Thoracic aorta (tissue), 2 donors: Measurements from ENCODE around the gene PREB. TPM values are rescaled to one million over a fixed set of nuclear protein-coding genes. Genes with fewer than 3 reads are reported as not detected.

Experiments used
- ATAC-seq: fragments of 150-250 bp; one replicate; pipeline ENCODE4 v1.8.0; 2017; ENCODE audit warnings: low read depth; ENCODE audit not compliant: insufficient number of reproducible peaks, low FRiP score
- DNase-seq: peaks from one replicate; pipeline ENCODE4 v3.0.0-alpha.2; 2020; ENCODE audit warnings: low spot score
- H3K27ac ChIP-seq, 2 donors: fragments of 200-600 bp; sonication (generic); 1 replicate in 1 of 2; 2 replicates in 1 of 2; pipeline ENCODE4 v1.5.1; 2016; ENCODE audit warnings: mild to moderate bottlenecking in 2 of 2, moderate library complexity in 2 of 2
- H3K27me3 ChIP-seq: fragments of 200-600 bp; sonication (generic); replicated peaks from 2 replicates; pipeline ENCODE4 v1.6.0; 2016; ENCODE audit warnings: mild to moderate bottlenecking; ENCODE audit not compliant: insufficient read depth
- H3K36me3 ChIP-seq: fragments of 200-600 bp; sonication (generic); one replicate; pipeline ENCODE4 v1.5.1; 2016
- H3K4me1 ChIP-seq, 2 donors: fragments of 200-600 bp; sonication (generic); 1 replicate in 1 of 2; 2 replicates in 1 of 2; pipeline versions ENCODE4 v1.5.1 to v1.6.0; 2016; ENCODE audit warnings: low read depth in 2 of 2, mild to moderate bottlenecking in 1 of 2; ENCODE audit not compliant: control insufficient read depth in 1 of 2
- H3K4me3 ChIP-seq: fragments of 200-600 bp; sonication (generic); 2 replicates; pipeline ENCODE4 v1.5.1; 2016; ENCODE audit warnings: mild to moderate bottlenecking
- H3K9me3 ChIP-seq: fragments of 200-600 bp; sonication (generic); 2 replicates; pipeline ENCODE4 v1.5.1; 2016
- CTCF ChIP-seq: fragments of 200-600 bp; sonication (generic); IDR thresholded peaks from one replicate; pipeline ENCODE4 v1.5.1; 2019; ENCODE audit warnings: antibody characterized with exemption
- total RNA-seq, 2 donors: library from RNA; depleted of rRNA; stranded (reverse); fragments of >200 nt; gene quantifications; one replicate each; pipeline versions ENCODE4 v1.1.0 to v1.2.3, GENCODE V29; 2016

Gene PREB
- total RNA-seq, 2 donors from 2014 or later = 64.3 to 92.3 TPM

DNA sequence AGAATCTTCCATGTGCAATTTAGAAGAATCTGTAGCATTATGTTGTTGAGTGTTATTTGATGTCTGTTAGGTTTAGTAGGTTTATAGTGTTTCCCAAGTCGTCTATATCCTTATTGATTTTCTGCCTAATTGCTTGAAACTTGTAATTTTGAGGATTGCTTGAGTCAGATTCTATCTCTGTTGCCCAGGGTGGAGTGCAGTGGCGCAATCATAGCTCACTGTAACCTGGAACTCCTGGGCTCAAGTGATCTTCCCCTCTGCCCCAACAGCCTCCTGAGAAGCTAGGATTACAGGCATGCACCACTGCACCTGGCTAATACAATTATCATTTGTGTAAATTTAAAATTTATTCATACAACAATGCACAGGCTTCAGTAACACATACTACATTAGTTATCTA is 11.2 kb upstream of the PREB start:
- Histone ChIP-seq H3K4me3 (no peak overlapping the region), H3K36me3 (no peaks in the 10 kb centered on the region), H3K27ac (no peak overlapping the region), H3K27me3 (no peaks in the 10 kb centered on the region), H3K9me3 (no peaks in the 10 kb centered on the region), H3K4me1 (no peaks in the 10 kb centered on the region)
- DNase-seq = no peak
- TF ChIP-seq CTCF = no peak
- no peak for ATAC-seq

GRCh38 chr2:27143285-27143684 is 8.8 kb upstream of the PREB start:
- no peak for ATAC-seq
- Histone ChIP-seq H3K4me3 (no peak overlapping the region), H3K27ac (no peak overlapping the region), H3K36me3 (no peaks in the 10 kb centered on the region), H3K9me3 (no peaks in the 10 kb centered on the region), H3K27me3 (no peaks in the 10 kb centered on the region), H3K4me1 (no peaks in the 10 kb centered on the region)
- no peak for TF ChIP-seq CTCF
- no peak for DNase-seq

DNA sequence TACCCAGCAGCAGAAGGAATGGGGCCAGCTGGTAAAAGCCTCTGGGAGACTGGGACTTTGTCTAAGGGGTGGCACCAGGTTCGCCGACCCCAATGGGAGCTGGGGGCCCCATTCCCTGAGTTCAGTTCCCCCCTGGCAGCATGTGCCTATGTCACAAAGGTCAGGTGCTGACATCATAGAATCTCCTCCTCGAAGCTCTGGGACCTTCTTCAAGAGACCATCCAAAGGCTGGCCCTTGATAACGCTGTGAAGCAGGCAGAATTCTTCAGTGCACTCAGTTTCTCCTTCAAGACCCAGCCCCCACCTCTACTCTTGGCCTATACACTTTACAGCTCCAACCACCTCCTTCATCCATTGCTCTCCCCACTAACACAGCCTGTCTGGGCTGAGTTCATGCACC is 4.9 kb upstream of the PREB start, which contains the start of gene PRR30:
Gene PRR30 (minus strand): TSS at position 101 of the 400 bp plus-strand sequence. CDS start 1,081 bp downstream, outside the sequence.
- Histone ChIP-seq H3K9me3 (no peaks in the 10 kb centered on the region), H3K4me3 (no peak within 1 kb of the TSS), H3K27me3 (no peaks in the 10 kb centered on the region), H3K4me1 (no peaks in the 10 kb centered on the region), H3K36me3 (no peaks in the 10 kb centered on the region), H3K27ac (no peak within 1 kb of the TSS)
- ATAC-seq (no peak), DNase-seq (no peak)
- TF ChIP-seq CTCF = no peak

DNA sequence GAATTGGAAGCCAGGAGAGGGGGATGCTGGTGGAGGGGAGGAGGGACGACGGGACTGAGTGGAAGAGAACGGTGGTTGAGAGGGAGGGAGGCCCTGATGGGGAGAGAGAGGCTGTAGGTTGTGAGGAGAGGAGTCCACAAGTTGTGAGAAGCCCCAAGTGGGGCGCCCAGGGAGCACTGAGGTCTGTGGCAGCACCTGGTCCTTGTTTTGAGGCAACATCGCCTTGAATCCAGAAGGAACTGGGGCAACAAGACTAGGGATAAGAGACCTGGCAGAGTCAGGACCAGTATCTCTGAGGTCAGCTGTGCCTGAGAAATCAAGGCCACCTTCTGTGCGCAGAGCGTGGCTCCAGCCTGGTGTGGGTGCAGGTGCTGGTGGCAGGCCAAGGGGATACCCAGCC is 3.7 kb upstream of the PREB start:
- H3K27me3 ChIP-seq = no peaks in the 10 kb centered on the region
- no peak overlapping the region for H3K4me3 ChIP-seq
- H3K27ac ChIP-seq = no peak overlapping the region
- H3K36me3 ChIP-seq = no peaks in the 10 kb centered on the region
- ATAC-seq (no peak), DNase-seq (no peak)
- H3K9me3 ChIP-seq = no peaks in the 10 kb centered on the region
- H3K4me1 ChIP-seq = peaks cover 5 to 8% of the 10 kb centered on the region in 2 donors
- TF ChIP-seq CTCF = no peak

DNA sequence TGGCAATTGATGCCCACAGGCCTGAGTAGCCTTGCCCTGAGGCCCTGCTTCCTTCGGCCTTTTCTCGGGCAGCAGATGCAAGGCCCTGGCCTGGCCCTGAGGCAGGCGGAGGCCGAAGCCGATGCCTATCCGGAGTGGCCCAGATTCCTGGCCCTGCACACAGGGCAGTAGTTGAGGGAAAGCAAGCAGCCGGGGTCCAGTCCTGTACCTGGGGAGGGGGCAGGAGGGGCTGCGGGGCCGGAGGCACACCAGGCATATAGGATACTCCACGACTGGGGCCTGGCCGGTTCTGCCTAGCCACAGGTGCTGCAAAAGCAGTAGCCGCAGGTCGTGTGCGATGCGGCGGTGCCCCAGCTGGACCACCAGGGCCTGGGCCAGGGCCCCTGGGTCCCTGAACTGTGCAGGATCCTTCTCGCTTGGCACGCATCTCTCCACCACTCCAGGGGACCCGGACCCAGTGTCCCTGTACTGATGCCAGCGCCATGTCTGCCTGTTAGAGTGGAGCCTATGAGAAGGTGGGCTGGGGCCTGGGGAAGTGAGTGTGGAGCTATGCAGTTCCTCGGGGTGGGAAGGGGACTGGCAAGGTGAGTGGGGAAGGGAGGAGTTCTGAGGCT is 3.0 kb upstream of the PREB start:
- H3K9me3 ChIP-seq = no peaks in the 10 kb centered on the region
- TF ChIP-seq CTCF = no peak
- DNase-seq (no peak), ATAC-seq (no peak)
- H3K27me3 ChIP-seq = no peaks in the 10 kb centered on the region
- no peaks in the 10 kb centered on the region for H3K36me3 ChIP-seq
- H3K4me1 ChIP-seq = peaks cover 8 to 15% of the 10 kb centered on the region in 2 donors
- no peak overlapping the region for H3K4me3 ChIP-seq
- no peak overlapping the region for H3K27ac ChIP-seq
